Adipocyte (in vitro differentiated cells): Measurements from ENCODE around the gene CCNG2.

Experiments used
- DNase-seq: peaks from one replicate; pipeline ENCODE4 v3.0.0-alpha.2; 2015; ENCODE audit warnings: low read depth
- H3K27me3 ChIP-seq: replicated peaks from 2 replicates; pipeline ENCODE4 v1.7.0; 2013; ENCODE audit warnings: mild to moderate bottlenecking, low read length, moderate library complexity; ENCODE audit not compliant: control insufficient read depth, insufficient read depth
- H3K36me3 ChIP-seq: 2 replicates; pipeline ENCODE4 v1.7.0; 2013; ENCODE audit warnings: low read length, mild to moderate bottlenecking, moderate library complexity; ENCODE audit not compliant: control insufficient read depth, insufficient read depth, severe bottlenecking
- H3K4me1 ChIP-seq: 2 replicates; pipeline ENCODE4 v1.7.0; 2013; ENCODE audit warnings: mild to moderate bottlenecking, low read length, moderate library complexity; ENCODE audit not compliant: control insufficient read depth, insufficient read depth
- H3K4me3 ChIP-seq: 2 replicates; pipeline ENCODE4 v1.7.0; 2013; ENCODE audit warnings: mild to moderate bottlenecking, low read length, moderate library complexity
- H3K9ac ChIP-seq: 2 replicates; pipeline ENCODE4 v1.7.0; 2013; ENCODE audit warnings: mild to moderate bottlenecking, low read length, moderate library complexity
- H3K9me3 ChIP-seq: 2 replicates; pipeline ENCODE4 v1.7.0; 2013; ENCODE audit warnings: mild to moderate bottlenecking, low read length, moderate library complexity; ENCODE audit not compliant: control insufficient read depth

The CCNG2 gene

GRCh38 chr4:77194366-77194765 lies 37.4 kb downstream of the CCNG2 start:
- H3K9me3 ChIP-seq = no peaks in the 10 kb centered on the region
- DNase-seq = no peak
- H3K9ac ChIP-seq = no peak overlapping the region

DNA sequence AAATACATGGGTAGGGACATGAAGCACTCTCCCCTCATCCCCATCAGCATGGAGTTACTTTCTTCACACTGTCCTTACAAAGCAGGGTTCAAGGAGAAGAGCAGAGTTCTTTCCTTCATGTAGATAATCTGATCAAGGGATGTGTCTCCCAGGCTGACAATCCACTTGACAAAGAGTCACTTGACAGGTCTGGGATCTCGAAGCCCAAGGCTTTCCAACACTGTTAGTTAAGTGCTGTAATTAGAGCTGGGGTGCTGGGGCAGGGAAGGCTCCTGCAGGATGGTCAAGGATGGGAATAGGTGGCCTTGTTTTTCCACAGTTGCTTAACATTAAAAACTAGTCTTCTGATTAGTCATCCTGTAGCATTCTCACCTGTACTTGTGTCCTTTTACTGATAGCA lies 38.0 kb downstream of the CCNG2 start:
- no peaks in the 10 kb centered on the region for H3K4me1 ChIP-seq
- no peaks in the 10 kb centered on the region for H3K9me3 ChIP-seq
- no peak overlapping the region for H3K4me3 ChIP-seq
- peaks cover 24% of the 10 kb centered on the region for H3K27me3 ChIP-seq
- H3K9ac ChIP-seq = no peak overlapping the region
- DNase-seq = no peak
- no peaks in the 10 kb centered on the region for H3K36me3 ChIP-seq

More at GRCh38 chr4:77194366-77194765, 37.4 kb downstream of the CCNG2 start:
- Histone ChIP-seq H3K36me3 (no peaks in the 10 kb centered on the region), H3K4me3 (no peak overlapping the region), H3K4me1 (no peaks in the 10 kb centered on the region), H3K27me3 (peaks cover 24% of the 10 kb centered on the region)

- Histone ChIP-seq H3K9ac (no peak overlapping the region), H3K4me1 (no peaks in the 10 kb centered on the region), H3K27me3 (peaks cover 24% of the 10 kb centered on the region), H3K4me3 (no peak overlapping the region), H3K36me3 (no peaks in the 10 kb centered on the region), H3K9me3 (no peaks in the 10 kb centered on the region)
- DNase-seq = no peak
These were observed 39.9 kb downstream of the CCNG2 start for GRCh38 chr4:77196866-77197265.

DNA sequence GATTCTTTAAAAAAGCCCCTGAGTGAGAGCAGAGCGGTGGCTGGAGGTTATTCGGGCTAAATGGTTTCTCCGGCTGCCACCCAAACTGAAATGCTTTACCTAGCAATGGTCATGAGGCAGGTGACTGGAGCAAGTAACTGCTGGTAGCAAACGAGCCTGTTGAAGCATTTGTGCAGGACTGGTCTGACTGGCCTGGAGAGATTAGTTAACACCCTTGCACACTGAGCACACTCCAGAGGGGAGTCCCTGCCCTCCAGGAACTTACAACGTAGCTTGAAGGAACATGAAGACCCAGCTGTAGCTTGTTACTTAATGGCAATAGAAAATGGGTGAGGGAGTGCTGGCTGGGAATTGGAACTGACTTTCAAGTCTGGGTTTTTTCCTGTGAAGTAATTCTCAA lies 40.4 kb downstream of the CCNG2 start:
- Histone ChIP-seq H3K27me3 (peaks cover 24% of the 10 kb centered on the region), H3K4me3 (no peak overlapping the region), H3K36me3 (no peaks in the 10 kb centered on the region), H3K4me1 (no peaks in the 10 kb centered on the region), H3K9me3 (no peaks in the 10 kb centered on the region), H3K9ac (no peak overlapping the region)
- no peak for DNase-seq

DNA sequence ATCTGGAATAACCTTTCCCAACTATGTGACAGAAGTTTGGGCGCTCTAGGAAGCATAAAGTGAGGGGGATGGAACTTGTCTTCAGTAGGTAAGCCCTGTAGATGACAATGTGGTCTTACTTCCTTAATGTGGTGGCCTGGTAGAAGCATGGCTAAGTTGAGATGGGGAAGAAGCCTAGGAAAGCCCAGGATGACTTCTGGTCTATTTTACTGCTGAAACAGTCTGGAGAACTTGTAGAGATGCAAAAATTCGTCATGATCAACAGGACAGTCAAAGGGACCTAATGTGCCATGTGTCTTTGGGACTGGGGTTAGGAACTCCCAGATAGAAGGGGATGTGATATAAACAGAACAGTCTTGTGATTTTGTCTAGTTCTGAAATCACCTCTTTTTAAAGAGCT lies 40.8 kb downstream of the CCNG2 start:
- Histone ChIP-seq H3K27me3 (peaks cover 24% of the 10 kb centered on the region), H3K9me3 (no peaks in the 10 kb centered on the region), H3K9ac (no peak overlapping the region), H3K4me3 (no peak overlapping the region), H3K36me3 (no peaks in the 10 kb centered on the region), H3K4me1 (no peaks in the 10 kb centered on the region)
- no peak for DNase-seq

GRCh38 chr4:77199276-77199675 lies 42.3 kb downstream of the CCNG2 start:
- H3K4me3 ChIP-seq = no peak overlapping the region
- H3K4me1 ChIP-seq = no peaks in the 10 kb centered on the region
- peaks cover 21% of the 10 kb centered on the region for H3K27me3 ChIP-seq
- no peak overlapping the region for H3K9ac ChIP-seq
- no peaks in the 10 kb centered on the region for H3K9me3 ChIP-seq
- H3K36me3 ChIP-seq = no peaks in the 10 kb centered on the region
- no peak for DNase-seq

DNA sequence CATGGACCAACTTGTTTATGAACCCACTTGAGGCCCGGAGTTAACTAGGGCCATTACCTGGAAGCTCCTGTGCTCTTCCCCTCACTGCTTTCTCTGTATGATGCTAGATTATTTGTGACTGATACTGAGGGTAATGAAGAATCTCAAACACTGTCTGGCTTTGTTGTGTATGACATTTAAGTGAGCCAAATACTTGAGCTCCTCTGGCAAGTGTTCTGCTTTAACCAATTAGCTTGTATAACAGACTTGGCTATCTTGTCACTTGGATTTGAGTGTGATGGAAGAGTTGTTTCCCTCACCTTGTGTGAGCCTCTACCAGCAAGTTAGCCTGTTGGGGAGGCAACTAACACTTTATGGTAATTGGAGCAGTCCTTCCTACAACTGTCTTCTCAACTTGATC lies 42.7 kb downstream of the CCNG2 start:
- Histone ChIP-seq H3K4me3 (no peak overlapping the region), H3K27me3 (peaks cover 17% of the 10 kb centered on the region), H3K36me3 (no peaks in the 10 kb centered on the region), H3K9me3 (no peaks in the 10 kb centered on the region), H3K4me1 (no peaks in the 10 kb centered on the region), H3K9ac (no peak overlapping the region)
- no peak for DNase-seq

GRCh38 chr4:77201343-77201742 lies 44.3 kb downstream of the CCNG2 start:
- Histone ChIP-seq H3K27me3 (peaks cover 18% of the 10 kb centered on the region), H3K36me3 (no peaks in the 10 kb centered on the region)
- DNase-seq = peak; percentile 11

DNA sequence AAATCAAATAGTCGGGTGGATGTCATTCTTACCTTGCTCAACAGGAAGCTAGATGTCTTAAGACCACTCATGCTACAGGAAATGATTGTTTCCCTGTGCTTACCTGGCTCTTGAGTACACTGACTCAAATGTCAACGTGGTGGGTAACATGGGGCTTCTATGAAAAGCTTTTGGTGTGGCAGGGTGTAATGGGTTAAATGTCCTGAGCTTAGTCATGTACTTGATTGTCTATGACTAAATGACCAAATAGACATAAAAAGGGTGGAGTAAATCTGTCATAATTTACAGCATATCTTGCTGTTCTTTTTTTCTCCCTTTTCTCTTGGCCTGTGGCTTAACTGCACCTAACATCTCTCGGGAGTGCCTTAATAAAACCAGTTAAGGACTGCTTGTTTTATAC lies 44.9 kb downstream of the CCNG2 start:
- no peak overlapping the region for H3K4me3 ChIP-seq
- DNase-seq = no peak

More at GRCh38 chr4:77201343-77201742, 44.3 kb downstream of the CCNG2 start:
- no peaks in the 10 kb centered on the region for H3K9me3 ChIP-seq
- no peak overlapping the region for H3K4me3 ChIP-seq
- no peak overlapping the region for H3K9ac ChIP-seq
- H3K4me1 ChIP-seq = no peaks in the 10 kb centered on the region

DNA sequence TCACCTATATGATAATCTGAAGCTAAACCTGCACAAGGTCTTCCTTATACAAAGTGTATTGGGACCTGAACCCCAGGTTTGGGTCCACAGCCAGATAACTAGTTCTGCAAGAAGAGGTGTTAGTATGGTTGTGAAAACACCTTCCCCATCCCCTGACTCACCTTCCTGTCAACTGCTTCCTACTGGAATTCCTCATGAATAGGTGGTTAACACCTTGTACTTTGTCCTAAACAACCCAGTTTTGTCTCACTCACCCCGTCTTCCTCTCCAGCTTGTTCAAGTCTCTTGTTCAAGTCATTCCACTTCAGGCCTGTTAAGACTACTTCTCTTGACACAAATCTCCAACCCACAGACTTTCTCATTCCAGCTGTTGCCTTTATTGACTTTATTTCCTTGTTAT lies 45.5 kb downstream of the CCNG2 start:
- Histone ChIP-seq H3K27me3 (peaks cover 25% of the 10 kb centered on the region), H3K9ac (no peak overlapping the region), H3K9me3 (no peaks in the 10 kb centered on the region), H3K4me3 (no peak overlapping the region), H3K4me1 (no peaks in the 10 kb centered on the region), H3K36me3 (no peaks in the 10 kb centered on the region)
- DNase-seq = no peak

More for the DNA sequence above, 44.9 kb downstream of the CCNG2 start:
- no peak overlapping the region for H3K9ac ChIP-seq
- no peaks in the 10 kb centered on the region for H3K9me3 ChIP-seq
- no peaks in the 10 kb centered on the region for H3K4me1 ChIP-seq
- peaks cover 19% of the 10 kb centered on the region for H3K27me3 ChIP-seq
- no peaks in the 10 kb centered on the region for H3K36me3 ChIP-seq

- H3K9me3 ChIP-seq = no peaks in the 10 kb centered on the region
- peak; percentile 91 for DNase-seq
- no peak overlapping the region for H3K4me3 ChIP-seq
- H3K27me3 ChIP-seq = peaks cover 35% of the 10 kb centered on the region
- H3K4me1 ChIP-seq = no peaks in the 10 kb centered on the region
- H3K36me3 ChIP-seq = no peaks in the 10 kb centered on the region
- no peak overlapping the region for H3K9ac ChIP-seq
These were observed 46.6 kb downstream of the CCNG2 start for GRCh38 chr4:77203380-77204197.

DNA sequence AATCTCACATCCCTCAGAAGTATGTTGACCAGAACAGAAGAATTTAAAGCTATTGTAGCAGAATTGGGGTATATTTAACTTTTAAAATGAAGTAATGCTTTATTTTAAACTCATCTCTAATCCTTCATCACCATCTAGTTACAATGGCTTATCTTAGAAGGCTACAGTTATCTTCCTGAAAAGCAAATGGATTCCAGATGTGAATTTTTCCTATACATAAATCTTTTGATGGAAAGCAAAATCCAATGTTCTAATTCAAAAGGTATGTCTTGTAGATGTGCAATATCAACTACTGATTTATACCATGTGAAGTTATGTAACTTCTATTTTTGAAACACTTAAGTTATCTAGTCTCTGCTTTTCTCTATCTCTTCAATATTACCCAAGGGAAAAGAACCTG lies 47.6 kb downstream of the CCNG2 start:
- Histone ChIP-seq H3K4me1 (no peaks in the 10 kb centered on the region), H3K27me3 (peaks cover 40% of the 10 kb centered on the region), H3K9ac (no peak overlapping the region), H3K9me3 (no peaks in the 10 kb centered on the region), H3K36me3 (no peaks in the 10 kb centered on the region), H3K4me3 (no peak overlapping the region)
- peak; percentile 5 for DNase-seq
